ENCODE results near the gene TTC6. TPM values are rescaled to one million over a fixed set of nuclear protein-coding genes. Genes with fewer than 3 reads are reported as not detected.

Gene TTC6
- total RNA-seq, 1 experiment from 2014 or later, result not detected

DNA sequence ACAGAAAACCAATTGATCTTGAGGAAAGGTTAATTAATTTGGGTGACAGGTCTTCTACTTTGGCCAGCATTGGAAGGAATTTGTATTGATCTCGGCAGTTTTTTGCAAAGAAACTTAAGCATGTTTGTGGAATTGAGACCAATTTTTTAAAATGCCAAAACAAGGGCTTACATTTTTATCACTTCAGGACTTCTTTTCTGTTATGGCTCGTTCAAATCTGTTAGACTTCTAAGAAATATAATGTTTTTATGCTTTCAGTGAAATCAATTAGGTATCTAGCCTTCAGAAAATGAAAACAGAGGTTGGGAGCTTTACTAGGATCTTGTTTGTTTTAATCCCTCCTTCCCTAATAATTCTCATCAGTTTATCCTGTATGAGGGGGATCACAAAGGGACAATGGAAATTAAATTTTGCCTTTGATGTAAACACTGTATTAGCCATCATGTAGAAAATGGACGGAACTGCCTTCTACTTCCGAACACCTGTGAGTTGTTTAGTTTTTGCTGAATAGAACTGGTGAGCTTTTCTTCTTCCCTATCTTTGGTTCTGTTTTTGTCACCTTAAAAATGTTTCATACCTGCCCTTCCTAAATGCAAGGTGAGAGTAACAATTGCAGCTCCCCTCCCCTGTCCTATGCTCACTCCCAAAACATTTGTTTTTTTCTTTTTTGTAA is 8.2 kb upstream of the TTC6 start:
- Histone ChIP-seq H2AFZ (ENCODE audit: low read length) (no peak overlapping the region), H3K79me2 (ENCODE audit: low read length) (no peaks in the 10 kb centered on the region), H4K20me1 (ENCODE audit: insufficient read depth, low read depth, low read length) (no peaks in the 10 kb centered on the region), H3K4me1 (ENCODE audit: low read length) (peaks cover 12% of the 10 kb centered on the region), H3K27me3 (ENCODE audit: low read length) (no peaks in the 10 kb centered on the region), H3K4me2 (ENCODE audit: low read depth, low read length, poor library complexity, severe bottlenecking) (no peak overlapping the region), H3K36me3 (ENCODE audit: insufficient read depth, low read length) (no peaks in the 10 kb centered on the region), H3K27ac (ENCODE audit: low read length) (no peak overlapping the region), H3K9me2 (replicated peaks; ENCODE audit: insufficient read depth, low read length) (no peaks in the 10 kb centered on the region), H3K9me3 (ENCODE audit: low read length) (no peaks in the 10 kb centered on the region), H3K9ac (ENCODE audit: low read length) (no peak overlapping the region), H3K4me3 (ENCODE audit: low read length) (no peak overlapping the region)
- no peak for DNase-seq

DNA sequence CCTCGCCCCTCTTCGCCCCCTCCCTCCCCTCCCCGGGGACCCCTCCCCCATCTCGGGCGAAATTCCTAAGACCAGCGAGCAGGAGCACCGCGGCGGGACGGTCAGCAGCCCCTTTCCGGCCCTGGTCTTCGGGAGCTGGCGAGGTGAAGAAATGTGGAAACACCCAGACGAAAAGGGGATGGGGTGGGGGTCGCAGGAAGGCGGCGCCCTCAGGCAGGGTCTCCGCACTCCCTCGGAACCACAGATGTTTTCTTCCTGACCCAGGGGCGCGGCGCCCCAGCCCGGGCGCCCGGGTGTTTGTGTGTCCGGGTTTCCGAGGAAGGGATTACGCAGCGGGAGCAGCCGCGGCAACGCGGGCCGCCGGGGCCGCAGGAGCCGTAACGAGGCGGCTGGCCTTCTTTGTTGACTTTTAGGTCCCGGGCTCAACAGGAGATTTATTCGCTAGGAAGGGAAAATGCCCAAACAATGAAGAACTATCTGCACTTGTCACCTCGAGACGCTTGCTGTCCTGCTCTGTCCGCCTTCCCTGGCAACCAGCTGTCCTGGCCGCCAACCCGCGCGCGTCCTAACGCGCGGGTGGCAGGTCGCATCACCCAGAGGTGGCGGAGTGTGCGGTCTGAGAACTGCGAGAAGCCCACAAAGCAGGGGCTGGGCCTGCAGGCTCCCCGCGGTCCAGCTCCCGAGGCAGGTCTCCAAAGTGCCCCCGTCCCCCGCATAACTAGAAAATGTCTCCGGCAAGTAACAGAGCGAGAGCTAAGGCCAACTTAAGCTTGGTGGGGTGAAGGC is 7.4 kb upstream of the TTC6 start:
- no peak overlapping the region for H2AFZ ChIP-seq (ENCODE audit: low read length)
- no peak overlapping the region for H3K4me3 ChIP-seq (ENCODE audit: low read length)
- H3K36me3 ChIP-seq (ENCODE audit: insufficient read depth, low read length), result no peaks in the 10 kb centered on the region
- H3K27me3 ChIP-seq (ENCODE audit: low read length), result no peaks in the 10 kb centered on the region
- H3K4me1 ChIP-seq (ENCODE audit: low read length), result peaks cover 8% of the 10 kb centered on the region
- H4K20me1 ChIP-seq (ENCODE audit: insufficient read depth, low read depth, low read length), result no peaks in the 10 kb centered on the region
- no peaks in the 10 kb centered on the region for H3K79me2 ChIP-seq (ENCODE audit: low read length)
- DNase-seq, result no peak
- no peaks in the 10 kb centered on the region for H3K9me2 ChIP-seq (replicated peaks; ENCODE audit: insufficient read depth, low read length)
- no peak overlapping the region for H3K9ac ChIP-seq (ENCODE audit: low read length)
- no peaks in the 10 kb centered on the region for H3K9me3 ChIP-seq (ENCODE audit: low read length)
- no peak overlapping the region for H3K4me2 ChIP-seq (ENCODE audit: low read depth, low read length, poor library complexity, severe bottlenecking)
- H3K27ac ChIP-seq (ENCODE audit: low read length), result no peak overlapping the region

DNA sequence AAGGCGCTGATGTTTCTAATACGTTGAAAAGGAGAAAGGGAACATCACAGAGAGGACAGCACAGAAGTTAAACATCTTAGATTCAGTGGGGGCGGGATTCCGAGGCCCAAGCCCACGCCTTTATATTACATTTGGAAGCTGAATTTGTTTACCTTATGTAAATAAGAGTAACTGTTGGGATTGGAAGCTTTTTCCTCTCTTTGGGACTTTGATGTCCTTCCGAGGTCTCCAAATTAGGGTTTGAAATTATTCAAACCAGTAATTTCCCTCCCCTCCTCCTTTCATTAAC is 6.8 kb upstream of the TTC6 start:
- no peak overlapping the region for H2AFZ ChIP-seq (ENCODE audit: low read length)
- H3K36me3 ChIP-seq (ENCODE audit: insufficient read depth, low read length), result no peaks in the 10 kb centered on the region
- no peaks in the 10 kb centered on the region for H3K79me2 ChIP-seq (ENCODE audit: low read length)
- H3K9me3 ChIP-seq (ENCODE audit: low read length), result no peaks in the 10 kb centered on the region
- no peaks in the 10 kb centered on the region for H3K27me3 ChIP-seq (ENCODE audit: low read length)
- peaks cover 8% of the 10 kb centered on the region for H3K4me1 ChIP-seq (ENCODE audit: low read length)
- H3K4me3 ChIP-seq (ENCODE audit: low read length), result no peak overlapping the region
- no peak for DNase-seq
- peak overlapping the region; percentile 50 for H3K4me2 ChIP-seq (ENCODE audit: low read depth, low read length, poor library complexity, severe bottlenecking)
- H3K9me2 ChIP-seq (replicated peaks; ENCODE audit: insufficient read depth, low read length), result no peaks in the 10 kb centered on the region
- H4K20me1 ChIP-seq (ENCODE audit: insufficient read depth, low read depth, low read length), result no peaks in the 10 kb centered on the region
- no peak overlapping the region for H3K9ac ChIP-seq (ENCODE audit: low read length)
- H3K27ac ChIP-seq (ENCODE audit: low read length), result no peak overlapping the region

- Histone ChIP-seq H3K9me3 (ENCODE audit: low read length) (no peaks in the 10 kb centered on the region), H3K4me3 (ENCODE audit: low read length) (no peak overlapping the region), H3K9ac (ENCODE audit: low read length) (no peak overlapping the region), H2AFZ (ENCODE audit: low read length) (no peak overlapping the region), H3K36me3 (ENCODE audit: insufficient read depth, low read length) (no peaks in the 10 kb centered on the region), H3K79me2 (ENCODE audit: low read length) (no peaks in the 10 kb centered on the region), H3K27ac (ENCODE audit: low read length) (no peak overlapping the region), H4K20me1 (ENCODE audit: insufficient read depth, low read depth, low read length) (no peaks in the 10 kb centered on the region), H3K4me1 (ENCODE audit: low read length) (peaks cover 8% of the 10 kb centered on the region), H3K4me2 (ENCODE audit: low read depth, low read length, poor library complexity, severe bottlenecking) (peak overlapping the region; percentile 50), H3K9me2 (replicated peaks; ENCODE audit: insufficient read depth, low read length) (no peaks in the 10 kb centered on the region), H3K27me3 (ENCODE audit: low read length) (no peaks in the 10 kb centered on the region)
- peak; percentile 61 for DNase-seq
Measured at GRCh38 chr14:37588956-37589714, 6.3 kb upstream of the TTC6 start.

DNA sequence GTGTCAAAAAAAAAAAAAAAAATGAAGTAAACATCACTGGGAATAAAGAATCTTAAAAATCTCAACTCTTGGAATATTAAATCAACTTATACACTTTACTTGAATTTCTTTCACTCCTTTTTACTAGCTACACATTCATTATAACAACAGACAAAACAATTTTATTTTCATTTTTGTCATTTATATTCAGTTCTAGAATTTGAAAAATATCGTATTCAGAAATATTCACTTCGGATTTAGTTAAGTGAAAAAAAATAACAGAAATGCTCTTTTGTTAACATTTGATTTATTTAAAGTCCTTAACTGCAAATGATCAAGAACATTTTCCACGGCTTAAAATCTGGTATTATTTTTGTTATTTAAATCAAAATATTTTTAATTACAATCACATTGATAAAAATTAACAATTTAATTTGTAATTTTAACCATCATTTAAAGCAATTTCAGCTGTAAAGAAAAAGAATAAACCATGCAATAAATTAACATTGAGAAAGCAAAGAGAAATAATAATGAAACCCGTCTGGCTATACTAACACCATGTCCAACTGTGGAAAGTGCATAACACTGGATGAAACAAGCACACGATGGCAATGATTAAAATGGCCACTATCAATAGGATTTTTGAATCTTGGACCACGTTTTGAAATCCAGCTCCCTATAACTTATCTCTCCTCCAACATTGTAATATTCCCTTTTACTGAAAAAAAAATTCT is 5.6 kb upstream of the TTC6 start:
- Histone ChIP-seq H2AFZ (ENCODE audit: low read length) (no peak overlapping the region), H3K4me2 (ENCODE audit: low read depth, low read length, poor library complexity, severe bottlenecking) (peak overlapping the region; percentile 50), H3K9me3 (ENCODE audit: low read length) (no peaks in the 10 kb centered on the region), H3K4me1 (ENCODE audit: low read length) (peaks cover 8% of the 10 kb centered on the region), H3K27ac (ENCODE audit: low read length) (no peak overlapping the region), H3K4me3 (ENCODE audit: low read length) (no peak overlapping the region), H3K9ac (ENCODE audit: low read length) (no peak overlapping the region), H4K20me1 (ENCODE audit: insufficient read depth, low read depth, low read length) (no peaks in the 10 kb centered on the region), H3K27me3 (ENCODE audit: low read length) (no peaks in the 10 kb centered on the region), H3K79me2 (ENCODE audit: low read length) (no peaks in the 10 kb centered on the region), H3K9me2 (replicated peaks; ENCODE audit: insufficient read depth, low read length) (no peaks in the 10 kb centered on the region), H3K36me3 (ENCODE audit: insufficient read depth, low read length) (no peaks in the 10 kb centered on the region)
- no peak for DNase-seq

DNA sequence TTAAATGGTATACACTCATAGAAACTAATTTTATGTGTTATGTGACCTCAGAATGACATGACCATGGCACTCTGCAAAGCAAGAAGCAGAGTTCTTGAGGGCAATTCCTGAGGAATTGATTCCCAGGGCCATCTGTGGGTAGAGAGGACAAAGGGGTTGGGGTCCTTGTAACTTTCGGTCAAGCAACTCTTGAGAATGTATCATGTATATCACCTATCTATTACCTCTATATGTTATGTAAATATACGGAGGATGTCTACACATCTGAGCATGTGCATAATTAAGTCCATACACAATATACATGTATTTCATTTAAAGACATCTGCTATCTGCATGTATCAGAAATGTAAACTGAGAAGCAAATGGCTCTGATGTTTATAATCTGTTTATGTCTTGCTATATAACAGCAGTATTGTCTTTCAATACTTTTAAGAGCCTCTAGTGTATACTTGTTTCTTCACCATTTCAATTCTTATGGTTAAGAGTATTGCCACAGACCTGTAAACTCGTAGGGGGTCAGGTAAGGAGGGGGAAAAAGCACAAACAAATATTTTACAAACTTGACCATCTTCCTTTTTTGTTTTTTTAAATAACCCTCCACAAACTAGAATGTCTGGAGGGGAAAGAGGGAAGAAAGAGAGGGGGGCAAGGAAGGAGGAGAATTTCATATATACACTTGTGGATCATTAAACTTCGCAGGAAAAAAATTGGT is 4.8 kb upstream of the TTC6 start:
- Histone ChIP-seq H3K36me3 (ENCODE audit: insufficient read depth, low read length) (no peaks in the 10 kb centered on the region), H3K79me2 (ENCODE audit: low read length) (no peaks in the 10 kb centered on the region), H3K4me2 (ENCODE audit: low read depth, low read length, poor library complexity, severe bottlenecking) (no peak overlapping the region), H3K27me3 (ENCODE audit: low read length) (no peaks in the 10 kb centered on the region), H3K9me3 (ENCODE audit: low read length) (no peaks in the 10 kb centered on the region), H3K4me3 (ENCODE audit: low read length) (no peak overlapping the region), H4K20me1 (ENCODE audit: insufficient read depth, low read depth, low read length) (no peaks in the 10 kb centered on the region), H2AFZ (ENCODE audit: low read length) (no peak overlapping the region), H3K9ac (ENCODE audit: low read length) (no peak overlapping the region), H3K4me1 (ENCODE audit: low read length) (peaks cover 8% of the 10 kb centered on the region), H3K9me2 (replicated peaks; ENCODE audit: insufficient read depth, low read length) (no peaks in the 10 kb centered on the region), H3K27ac (ENCODE audit: low read length) (no peak overlapping the region)
- no peak for DNase-seq

GRCh38 chr14:37591311-37591940 is 4.0 kb upstream of the TTC6 start:
- DNase-seq, result no peak
- no peaks in the 10 kb centered on the region for H3K36me3 ChIP-seq (ENCODE audit: insufficient read depth, low read length)
- H3K27ac ChIP-seq (ENCODE audit: low read length), result no peak overlapping the region
- H3K4me2 ChIP-seq (ENCODE audit: low read depth, low read length, poor library complexity, severe bottlenecking), result no peak overlapping the region
- no peaks in the 10 kb centered on the region for H3K79me2 ChIP-seq (ENCODE audit: low read length)
- H3K27me3 ChIP-seq (ENCODE audit: low read length), result no peaks in the 10 kb centered on the region
- no peak overlapping the region for H3K4me3 ChIP-seq (ENCODE audit: low read length)
- H3K4me1 ChIP-seq (ENCODE audit: low read length), result peaks cover 8% of the 10 kb centered on the region
- H3K9ac ChIP-seq (ENCODE audit: low read length), result no peak overlapping the region
- no peaks in the 10 kb centered on the region for H4K20me1 ChIP-seq (ENCODE audit: insufficient read depth, low read depth, low read length)
- no peaks in the 10 kb centered on the region for H3K9me3 ChIP-seq (ENCODE audit: low read length)
- H3K9me2 ChIP-seq (replicated peaks; ENCODE audit: insufficient read depth, low read length), result no peaks in the 10 kb centered on the region
- H2AFZ ChIP-seq (ENCODE audit: low read length), result no peak overlapping the region
